Activated T-helper 2 cell treated with anti-CD3 and anti-CD28 coated beads, Interferon-gamma antibody, Interleukin-2, Interleukin-4, amounts not matched to agents 10 μg/mL and 5 μg/mL and 100 μg/mL, durations not matched to agents 14 hours and 24 hours and 36 hours (primary cell): ENCODE measurements around the gene NPAS3. TPM values are rescaled to one million over a fixed set of nuclear protein-coding genes. Genes with fewer than 3 reads are reported as not detected.

Experiments
- DNase-seq: peaks from one replicate; pipeline ENCODE4 v3.0.0; 2021; ENCODE audit warnings: low spot score
- H3K27ac Mint-ChIP-seq: one replicate; pipeline ENCODE4 v1.8.0; 2021; ENCODE audit warnings: mixed read lengths
- H3K27me3 Mint-ChIP-seq: one replicate; pipeline ENCODE4 v1.8.0; 2021; ENCODE audit warnings: low read depth, mixed read lengths
- H3K36me3 Mint-ChIP-seq: one replicate; pipeline ENCODE4 v1.8.0; 2021; ENCODE audit warnings: low read depth, mixed read lengths
- H3K4me1 Mint-ChIP-seq: one replicate; pipeline ENCODE4 v1.8.0; 2021; ENCODE audit warnings: low read depth, mixed read lengths
- H3K4me3 Mint-ChIP-seq: one replicate; pipeline ENCODE4 v1.8.0; 2021; ENCODE audit warnings: low read depth, mild to moderate bottlenecking, moderate library complexity, mixed read lengths
- H3K9me3 Mint-ChIP-seq: one replicate; pipeline ENCODE4 v1.8.0; 2021; ENCODE audit warnings: mixed read lengths
- intact Hi-C: fragments of 100-400 bp; cut with micrococcal nuclease; formaldehyde crosslinking; loops from one replicate; pipeline ENCODE4 v1.15.1; 2023
- total RNA-seq: library from RNA; stranded (reverse); gene quantifications from 2 replicates; pipeline ENCODE4 v1.2.3, GENCODE V29; 2022

Gene NPAS3
- total RNA-seq, 1 donor from 2014 or later, result not detected

DNA sequence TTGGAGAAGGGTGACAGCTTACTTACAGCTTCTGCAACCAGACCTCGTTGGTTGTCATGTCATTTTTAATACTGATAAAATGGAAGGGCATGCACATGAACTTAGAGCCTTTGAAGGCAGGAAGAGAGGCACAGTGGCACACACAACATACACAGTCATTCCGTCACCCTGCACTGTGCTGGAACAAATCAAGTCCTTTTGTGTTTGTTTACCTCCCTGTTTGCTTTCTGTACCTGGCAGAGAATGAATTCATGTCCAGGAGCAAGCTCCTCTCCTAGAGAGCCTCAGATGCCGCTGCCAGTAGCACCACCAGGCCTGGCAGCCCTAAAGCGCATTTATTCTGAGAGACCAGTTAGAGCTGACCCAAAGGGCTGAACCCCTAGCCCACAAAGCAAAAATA, 551.9 kb downstream of the NPAS3 start:
- H3K4me3 Mint-ChIP-seq, result no peak overlapping the region
- no peaks in the 10 kb centered on the region for H3K4me1 Mint-ChIP-seq
- no peak overlapping the region for H3K27ac Mint-ChIP-seq
- no peaks in the 10 kb centered on the region for H3K27me3 Mint-ChIP-seq
- no peak for DNase-seq
- intact Hi-C loops, result no loop called here
- no peaks in the 10 kb centered on the region for H3K36me3 Mint-ChIP-seq
- H3K9me3 Mint-ChIP-seq, result peaks cover 9% of the 10 kb centered on the region

DNA sequence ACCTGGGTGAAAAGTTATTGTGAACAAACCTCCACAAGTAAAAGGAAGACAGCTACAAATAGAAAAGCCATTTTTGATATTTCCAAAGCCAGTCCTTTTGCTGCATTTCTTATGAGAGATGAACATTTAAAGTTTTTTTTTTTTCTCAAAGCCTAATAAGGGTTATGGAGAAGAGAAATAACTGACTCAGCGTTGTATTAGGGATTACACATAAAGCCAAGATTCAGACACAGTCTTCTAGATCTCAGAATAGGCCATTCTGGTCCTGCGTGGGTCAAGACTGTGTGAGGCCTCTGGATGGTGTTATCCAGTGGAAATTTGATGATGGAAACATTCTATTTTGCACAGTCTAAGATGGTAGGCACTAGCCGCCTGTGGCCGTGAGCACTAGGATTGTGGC, 552.4 kb downstream of the NPAS3 start:
- Mint-ChIP-seq H3K27me3 (no peaks in the 10 kb centered on the region), H3K4me1 (no peaks in the 10 kb centered on the region), H3K9me3 (peaks cover 13% of the 10 kb centered on the region), H3K4me3 (no peak overlapping the region), H3K36me3 (no peaks in the 10 kb centered on the region), H3K27ac (no peak overlapping the region)
- intact Hi-C loops, result no loop called here
- DNase-seq, result no peak

- intact Hi-C loops, result no loop called here
- Mint-ChIP-seq H3K4me3 (no peak overlapping the region), H3K27me3 (no peaks in the 10 kb centered on the region), H3K36me3 (no peaks in the 10 kb centered on the region), H3K9me3 (peaks cover 20% of the 10 kb centered on the region), H3K27ac (no peak overlapping the region), H3K4me1 (no peaks in the 10 kb centered on the region)
- DNase-seq, result no peak
Measured at GRCh38 chr14:33492491-33492890, 553.8 kb downstream of the NPAS3 start.

- H3K27ac Mint-ChIP-seq, result no peak overlapping the region
- H3K27me3 Mint-ChIP-seq, result no peaks in the 10 kb centered on the region
- H3K36me3 Mint-ChIP-seq, result no peaks in the 10 kb centered on the region
- H3K4me3 Mint-ChIP-seq, result no peak overlapping the region
- H3K4me1 Mint-ChIP-seq, result no peaks in the 10 kb centered on the region
- intact Hi-C loops, result no loop called here
- peaks cover 20% of the 10 kb centered on the region for H3K9me3 Mint-ChIP-seq
- DNase-seq, result no peak
Measured at GRCh38 chr14:33493266-33493665, 554.6 kb downstream of the NPAS3 start.

GRCh38 chr14:33493990-33494389, 555.3 kb downstream of the NPAS3 start:
- H3K36me3 Mint-ChIP-seq, result no peaks in the 10 kb centered on the region
- no peak overlapping the region for H3K27ac Mint-ChIP-seq
- H3K4me3 Mint-ChIP-seq, result no peak overlapping the region
- H3K4me1 Mint-ChIP-seq, result no peaks in the 10 kb centered on the region
- intact Hi-C loops, result no loop called here
- H3K27me3 Mint-ChIP-seq, result no peaks in the 10 kb centered on the region
- DNase-seq, result no peak
- H3K9me3 Mint-ChIP-seq, result peaks cover 20% of the 10 kb centered on the region

- DNase-seq, result no peak
- Mint-ChIP-seq H3K27ac (no peak overlapping the region), H3K36me3 (no peaks in the 10 kb centered on the region), H3K4me3 (no peak overlapping the region), H3K9me3 (peaks cover 19% of the 10 kb centered on the region), H3K4me1 (no peaks in the 10 kb centered on the region), H3K27me3 (no peaks in the 10 kb centered on the region)
- intact Hi-C loops, result no loop called here
Measured at GRCh38 chr14:33499687-33500086, 561.0 kb downstream of the NPAS3 start.

GRCh38 chr14:33504246-33505099, 565.8 kb downstream of the NPAS3 start:
- no peak for DNase-seq
- intact Hi-C loops, result no loop called here
- Mint-ChIP-seq H3K9me3 (no peaks in the 10 kb centered on the region), H3K27ac (no peak overlapping the region), H3K27me3 (no peaks in the 10 kb centered on the region), H3K4me1 (no peaks in the 10 kb centered on the region), H3K36me3 (no peaks in the 10 kb centered on the region), H3K4me3 (no peak overlapping the region)

DNA sequence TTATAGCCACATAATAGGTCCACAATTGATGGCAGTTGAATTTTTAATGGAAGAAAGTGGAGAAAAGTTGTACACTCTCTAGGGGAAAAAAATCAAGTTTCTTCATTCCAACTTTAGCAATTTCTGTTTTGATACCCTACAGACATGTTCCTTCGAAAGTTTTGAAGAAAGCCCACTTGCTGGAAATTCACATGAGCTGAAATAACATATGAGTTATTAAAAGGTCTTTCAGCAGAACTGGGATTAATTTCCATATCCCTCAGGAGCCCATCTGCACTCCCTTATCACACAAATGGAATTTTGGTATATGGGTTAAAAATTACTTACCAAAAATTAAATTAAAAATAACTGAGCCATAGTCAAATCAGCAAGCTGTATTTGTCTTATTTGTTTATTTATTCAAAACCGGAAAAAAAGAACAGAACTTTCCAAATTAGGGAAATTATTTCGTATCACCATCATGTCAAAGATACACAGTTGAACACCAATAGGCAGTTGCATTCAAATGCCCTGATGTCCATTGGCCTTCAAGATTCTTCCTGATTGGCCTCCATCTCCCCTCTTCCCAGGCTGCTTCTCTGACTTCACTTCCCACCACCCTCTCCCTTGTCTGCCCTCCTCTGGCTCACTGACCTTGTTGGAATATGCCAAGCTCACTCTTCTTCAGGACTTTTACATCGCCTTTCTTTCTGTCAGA, 566.7 kb downstream of the NPAS3 start:
- Mint-ChIP-seq H3K27ac (no peak overlapping the region), H3K27me3 (no peaks in the 10 kb centered on the region), H3K36me3 (no peaks in the 10 kb centered on the region), H3K4me1 (no peaks in the 10 kb centered on the region), H3K9me3 (no peaks in the 10 kb centered on the region), H3K4me3 (no peak overlapping the region)
- DNase-seq, result no peak
- intact Hi-C loops, result no loop called here

DNA sequence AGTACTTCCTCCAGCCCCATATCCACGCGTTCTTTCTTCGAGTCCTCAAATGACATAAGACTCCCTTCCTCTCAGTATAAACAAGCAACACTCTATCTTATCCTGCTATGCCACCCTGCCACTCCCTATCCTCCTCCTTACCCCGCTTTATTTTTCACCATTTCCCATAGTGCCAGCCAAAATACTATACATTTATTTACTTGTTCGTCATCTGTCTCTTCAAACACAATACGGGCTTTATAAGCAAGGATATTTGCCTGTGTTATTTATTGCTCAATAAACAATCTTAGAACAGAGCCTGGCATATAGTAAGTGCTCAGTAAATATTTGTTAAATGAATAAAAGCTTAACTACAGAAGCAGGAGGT, 567.3 kb downstream of the NPAS3 start:
- H3K27me3 Mint-ChIP-seq, result no peaks in the 10 kb centered on the region
- H3K36me3 Mint-ChIP-seq, result no peaks in the 10 kb centered on the region
- no peak overlapping the region for H3K4me3 Mint-ChIP-seq
- intact Hi-C loops, result no loop called here
- H3K27ac Mint-ChIP-seq, result no peak overlapping the region
- H3K9me3 Mint-ChIP-seq, result no peaks in the 10 kb centered on the region
- no peaks in the 10 kb centered on the region for H3K4me1 Mint-ChIP-seq
- no peak for DNase-seq

GRCh38 chr14:33508126-33509062, 569.7 kb downstream of the NPAS3 start:
- Mint-ChIP-seq H3K36me3 (no peaks in the 10 kb centered on the region), H3K9me3 (no peaks in the 10 kb centered on the region), H3K4me1 (no peaks in the 10 kb centered on the region), H3K27ac (no peak overlapping the region), H3K4me3 (no peak overlapping the region), H3K27me3 (no peaks in the 10 kb centered on the region)
- intact Hi-C loops, result no loop called here
- no peak for DNase-seq

DNA sequence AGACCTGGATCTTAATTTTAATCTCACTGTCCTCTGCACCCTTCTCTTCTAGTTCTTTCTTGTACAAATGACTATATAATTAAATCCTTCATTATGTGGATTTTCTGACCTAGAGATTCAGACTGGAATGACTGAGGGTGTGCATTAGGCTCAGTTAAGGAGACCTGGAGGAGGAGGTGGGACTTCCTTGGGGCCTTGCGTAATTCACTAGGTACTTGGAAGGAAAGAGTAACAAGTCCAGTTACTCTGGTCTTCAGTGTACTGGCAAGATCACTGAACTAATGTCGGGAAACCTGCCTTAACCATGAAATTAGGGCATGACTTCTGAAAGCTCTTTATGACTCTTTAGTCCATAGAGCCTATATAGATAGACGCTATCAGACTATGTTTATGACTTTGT, 570.8 kb downstream of the NPAS3 start:
- H3K36me3 Mint-ChIP-seq, result no peaks in the 10 kb centered on the region
- no peaks in the 10 kb centered on the region for H3K9me3 Mint-ChIP-seq
- intact Hi-C loops, result no loop called here
- DNase-seq, result no peak
- H3K27me3 Mint-ChIP-seq, result no peaks in the 10 kb centered on the region
- no peak overlapping the region for H3K4me3 Mint-ChIP-seq
- H3K27ac Mint-ChIP-seq, result no peak overlapping the region
- H3K4me1 Mint-ChIP-seq, result no peaks in the 10 kb centered on the region

DNA sequence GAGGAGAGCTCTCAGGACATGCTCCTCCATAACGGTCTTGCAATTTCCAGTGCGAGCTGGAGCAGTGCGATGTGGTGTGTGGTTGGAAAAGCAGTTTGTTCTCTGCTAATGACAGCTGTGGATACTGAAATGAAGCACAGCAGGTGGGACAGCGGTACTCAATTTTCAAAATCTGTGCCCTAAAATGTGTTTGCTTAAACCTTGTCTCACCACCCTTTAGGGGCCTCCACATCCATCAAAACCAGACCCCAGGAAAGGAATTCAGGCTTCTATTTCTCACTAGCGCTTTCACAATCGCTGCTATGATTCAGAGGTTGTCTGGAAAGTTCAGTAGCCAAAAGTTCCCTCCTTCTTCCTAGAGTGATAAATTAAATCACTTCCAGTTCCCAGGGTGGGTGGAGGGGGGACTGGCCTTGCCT, 571.4 kb downstream of the NPAS3 start:
- Mint-ChIP-seq H3K36me3 (no peaks in the 10 kb centered on the region), H3K27ac (no peak overlapping the region), H3K4me1 (no peaks in the 10 kb centered on the region), H3K27me3 (no peaks in the 10 kb centered on the region), H3K4me3 (no peak overlapping the region), H3K9me3 (no peaks in the 10 kb centered on the region)
- DNase-seq, result no peak
- intact Hi-C loops, result no loop called here
